NB4 (cell line): ENCODE results near the gene ATAD3A.

Experiments
- CTCF ChIP-seq: IDR thresholded peaks from one replicate; pipeline ENCODE4 v1.5.1; 2012; ENCODE audit warnings: low read depth, low read length
- MAX ChIP-seq: IDR thresholded peaks from 2 replicates; pipeline ENCODE4 v1.6.1; 2011; ENCODE audit warnings: low read depth, low read length
- MYC ChIP-seq: IDR thresholded peaks from 2 replicates; pipeline ENCODE4 v1.6.1; 2011; ENCODE audit warnings: low read depth, low read length
- POLR2A ChIP-seq: IDR thresholded peaks from 2 replicates; pipeline ENCODE4 v1.6.1; 2011; ENCODE audit warnings: mild to moderate bottlenecking; ENCODE audit not compliant: insufficient read length; ENCODE audit errors: extremely low read depth

GRCh38 chr1:1547476-1547875 lies 35.5 kb downstream of the ATAD3A start:
- no peak for TF ChIP-seq CTCF
- TF ChIP-seq POLR2A, result no peak
- TF ChIP-seq MYC, result no peak
- TF ChIP-seq MAX, result no peak
